Activated naive CD8-positive, alpha-beta T cell treated with anti-CD3 and anti-CD28 coated beads for 36 hours (primary cell): ENCODE measurements around the gene BLACAT1. TPM values are rescaled to one million over a fixed set of nuclear protein-coding genes. Genes with fewer than 3 reads are reported as not detected.

ENCODE experiments used
- total RNA-seq, 2 experiments: library from RNA; stranded (reverse); gene quantifications; one replicate each; pipeline ENCODE4 v1.2.3, GENCODE V29; 2021

The BLACAT1 gene
- total RNA-seq, 2 experiments from 2014 or later: 0.12 to 0.19 TPM

Other genes starting within 250 kb of the BLACAT1 start
- gene DSTYK, start 244.3 kb downstream of the BLACAT1 start, total RNA-seq: 10 to 100 TPM; 14.0 to 14.4 TPM
- gene TMCC2, start 228.1 kb downstream of the BLACAT1 start, total RNA-seq: 10 to 100 TPM; 13.3 to 14.0 TPM
- gene NUAK2, start 134.3 kb downstream of the BLACAT1 start, total RNA-seq: 1 to 10 TPM; 1.7 to 2.0 TPM
- gene KLHDC8A, start 99.1 kb downstream of the BLACAT1 start, total RNA-seq: not detected
- gene LEMD1, start 34.0 kb downstream of the BLACAT1 start, total RNA-seq: under 1 TPM in 1 of 2 experiments, not detected in 1; 0.78 TPM
- 1 to 10 TPM; 6.2 to 6.5 TPM for gene CDK18, start 48.6 kb upstream of the BLACAT1 start, total RNA-seq
- 10 to 100 TPM; 71.0 to 76.9 TPM for gene ELK4, start 176.0 kb upstream of the BLACAT1 start, total RNA-seq
- under 1 TPM; 0.44 to 0.45 TPM for gene SLC45A3, start 224.5 kb upstream of the BLACAT1 start, total RNA-seq